NCI-H146 (cell line): ENCODE measurements around the gene EEIG2.
"Not testable (repeated sequence)": the region's sequence is repeated elsewhere in the genome, so short reads cannot be mapped to it uniquely, and the experiment has no call there.

Experiments used
- DNase-seq: peaks from one replicate; lab custom pipeline; 2025; lab: John Stamatoyannopoulos, UW

EEIG2 gene

GRCh38 chr1:108547493-108547892 is 12.4 kb upstream of the EEIG2 start:
- not testable (repeated sequence) for DNase-seq

GRCh38 chr1:108551137-108551862 is 8.6 kb upstream of the EEIG2 start:
- DNase-seq = no peak

GRCh38 chr1:108553905-108554304 is 6.0 kb upstream of the EEIG2 start:
- no peak for DNase-seq

DNA sequence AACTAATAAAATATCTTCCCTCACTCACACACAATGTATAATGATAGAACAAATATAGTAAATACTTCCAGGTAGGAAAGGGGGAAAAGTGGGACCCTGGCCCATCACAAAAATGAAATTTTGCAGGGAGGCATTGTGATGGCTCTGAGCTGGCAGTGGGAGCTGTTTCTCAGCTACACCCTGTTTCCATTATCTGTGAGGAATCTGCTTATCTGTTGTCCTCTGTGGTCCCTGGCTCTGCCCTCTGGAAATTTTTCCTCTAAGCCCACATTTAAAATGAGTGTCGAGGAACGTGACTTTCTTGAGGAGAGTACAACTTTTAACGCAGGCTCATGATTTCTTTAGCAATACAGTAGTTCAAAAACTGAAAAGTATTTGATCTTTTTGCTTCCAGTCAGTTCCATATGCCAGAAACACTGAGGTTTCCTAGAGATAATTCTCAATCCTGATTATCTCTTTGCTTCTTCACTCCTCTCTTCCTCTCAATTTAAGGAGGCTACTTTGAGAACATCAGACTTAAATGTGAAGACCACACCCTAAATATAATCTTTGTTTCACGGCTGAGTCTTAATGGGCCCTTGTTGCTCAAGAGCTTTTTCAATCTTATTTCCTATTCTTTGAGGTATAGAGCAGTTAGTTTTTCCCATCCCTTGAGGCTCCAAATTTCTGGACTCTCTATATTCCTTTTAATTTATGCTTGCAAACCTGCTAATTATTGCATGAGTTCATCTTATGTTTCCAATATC is 5.0 kb upstream of the EEIG2 start:
- no peak for DNase-seq

GRCh38 chr1:108556066-108556465 is 3.8 kb upstream of the EEIG2 start:
- no peak for DNase-seq

DNA sequence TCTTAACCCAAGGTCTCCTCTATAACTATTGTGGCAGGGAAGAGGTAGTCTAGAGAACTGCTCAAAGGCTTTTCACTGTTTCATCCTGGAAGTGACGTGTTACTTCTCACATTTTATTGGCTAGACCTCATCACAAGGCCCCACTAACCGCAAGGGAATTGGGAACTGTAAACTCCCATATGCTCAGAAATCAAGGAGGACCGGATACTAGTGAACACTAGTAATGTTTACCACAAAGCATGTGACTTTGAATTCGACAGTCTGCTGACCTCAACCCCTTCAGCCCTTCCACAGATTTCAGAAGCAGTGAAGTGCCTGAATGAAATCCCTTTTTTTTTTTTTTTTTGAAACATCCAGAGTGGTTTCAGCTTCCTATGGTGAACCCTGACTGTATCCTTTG is 3.4 kb upstream of the EEIG2 start:
- DNase-seq = no peak

DNA sequence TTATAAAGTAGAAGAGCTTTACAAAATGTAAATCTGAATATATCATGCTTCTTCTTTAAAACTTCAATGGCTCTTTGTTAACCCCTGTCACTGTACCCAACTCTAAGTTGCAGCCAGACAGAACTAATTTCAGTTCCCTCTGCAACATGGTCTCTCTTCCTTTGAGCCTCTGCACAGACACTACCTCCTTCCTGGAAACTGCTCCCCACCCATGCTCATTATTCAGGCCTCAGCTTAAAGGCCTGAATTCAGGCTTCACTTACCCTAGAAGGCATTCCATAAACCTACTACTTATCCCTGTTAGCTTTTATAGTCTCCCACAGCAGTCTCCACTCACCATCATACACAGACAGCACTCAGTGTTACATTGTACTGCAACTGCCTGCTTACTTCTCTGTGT is 2.6 kb upstream of the EEIG2 start:
- DNase-seq = no peak

DNA sequence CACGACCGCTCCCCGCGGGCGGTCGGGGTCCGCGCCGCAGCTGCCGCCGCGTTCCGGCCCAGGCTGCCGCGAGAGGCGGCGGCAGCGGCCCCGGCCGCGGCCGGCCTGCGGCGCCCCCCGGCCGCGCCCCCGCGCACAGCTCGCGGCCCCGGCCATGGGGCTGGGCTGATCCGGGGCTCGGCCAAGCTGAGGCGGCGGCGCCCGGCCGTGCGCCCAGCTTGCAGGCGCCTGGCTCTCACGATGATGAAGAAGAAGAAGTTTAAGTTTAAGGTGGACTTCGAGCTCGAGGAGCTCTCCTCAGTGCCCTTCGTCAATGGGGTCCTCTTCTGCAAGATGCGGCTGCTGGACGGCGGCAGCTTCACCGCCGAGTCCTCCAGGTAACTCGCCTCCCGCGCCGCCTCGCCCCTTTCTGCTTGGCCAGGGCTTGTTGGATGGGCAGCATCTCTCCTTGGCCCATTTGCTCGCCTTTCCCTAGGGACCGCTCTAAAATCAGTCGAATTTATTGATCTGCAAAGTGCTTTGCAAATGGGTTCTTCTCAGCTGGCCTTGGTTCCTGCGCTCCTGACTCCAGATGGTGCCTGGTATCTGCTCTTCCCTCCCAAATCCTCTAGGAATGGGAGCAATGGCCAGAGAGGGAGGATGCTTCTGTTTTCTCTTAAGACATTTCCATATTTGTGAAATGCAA is 431 bp downstream of the EEIG2 start:
- peak; percentile 21 for DNase-seq

GRCh38 chr1:108560874-108561459 is 1.1 kb downstream of the EEIG2 start:
- DNase-seq = peak; percentile 35

- DNase-seq = peak; percentile 63
These were observed 1.9 kb downstream of the EEIG2 start for GRCh38 chr1:108561689-108562326.

GRCh38 chr1:108563808-108564207 is 3.9 kb downstream of the EEIG2 start:
- DNase-seq = no peak

- DNase-seq = no peak
These were observed 5.2 kb downstream of the EEIG2 start for GRCh38 chr1:108565081-108565480.

GRCh38 chr1:108565512-108565911 is 5.6 kb downstream of the EEIG2 start:
- no peak for DNase-seq

DNA sequence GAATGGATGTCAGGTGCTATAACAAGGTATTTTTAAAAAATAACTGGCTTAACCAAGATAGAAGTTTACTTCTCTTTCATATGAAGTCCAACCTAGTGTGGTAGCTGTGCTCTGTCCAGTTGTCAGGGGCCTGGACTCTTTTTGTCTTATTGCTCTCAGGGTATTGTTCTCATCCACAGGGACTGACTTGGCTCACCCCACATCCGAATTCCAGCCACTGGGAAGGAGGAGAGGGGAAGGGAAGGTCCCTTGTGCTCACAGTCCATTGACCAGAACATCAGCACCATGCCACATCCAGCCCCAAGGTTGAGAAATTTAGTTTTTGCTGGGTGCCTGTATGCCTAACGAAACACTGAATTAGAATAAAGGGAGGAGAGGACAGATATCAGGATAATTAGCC is 8.7 kb downstream of the EEIG2 start:
- no peak for DNase-seq

- no peak for DNase-seq
These were observed 9.3 kb downstream of the EEIG2 start for GRCh38 chr1:108569097-108569728.

GRCh38 chr1:108570128-108570527 is 10.2 kb downstream of the EEIG2 start:
- no peak for DNase-seq

GRCh38 chr1:108570998-108571401 is 11.1 kb downstream of the EEIG2 start:
- DNase-seq = no peak

DNA sequence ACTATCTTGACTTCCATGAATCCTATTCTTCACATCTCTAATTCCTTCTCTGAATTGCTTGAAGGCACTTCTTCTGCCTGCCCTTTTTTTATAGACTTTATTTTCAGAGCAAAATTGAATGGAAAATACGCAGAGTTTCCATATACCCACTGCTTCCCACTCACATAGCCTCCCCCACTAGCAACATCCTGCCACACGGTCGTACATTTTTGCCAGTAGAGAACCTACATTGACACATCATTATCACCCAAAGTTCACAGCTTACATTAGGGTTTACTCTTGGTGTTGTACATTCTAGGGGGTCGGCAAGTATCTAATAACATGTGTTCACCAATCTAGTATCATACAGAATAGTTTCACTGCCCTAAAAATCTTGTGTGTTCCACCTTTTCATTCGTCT is 12.3 kb downstream of the EEIG2 start:
- no peak for DNase-seq

DNA sequence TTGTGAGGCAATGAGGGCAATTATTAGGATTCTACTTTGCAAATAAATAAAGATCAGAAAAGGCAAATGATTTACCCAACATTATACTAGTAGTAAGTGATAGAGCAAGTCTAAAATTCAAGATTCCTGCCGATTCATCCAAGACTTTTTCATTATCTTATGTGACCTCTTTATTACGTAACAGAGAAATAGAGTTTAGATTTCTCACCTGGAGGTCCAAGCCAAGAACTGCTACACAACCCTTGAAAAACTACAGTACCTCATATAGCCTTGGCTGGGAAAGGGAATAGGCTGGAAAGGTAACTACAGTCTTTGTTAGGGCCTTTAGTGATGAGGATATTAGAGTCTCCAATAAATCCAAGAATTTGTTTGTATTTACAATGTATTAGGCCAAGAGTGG is 13.3 kb downstream of the EEIG2 start:
- no peak for DNase-seq

GRCh38 chr1:108574008-108574407 is 14.1 kb downstream of the EEIG2 start:
- DNase-seq = no peak

- DNase-seq = no peak
These were observed 15.5 kb downstream of the EEIG2 start for GRCh38 chr1:108575375-108575774.
